ENCODE measurements around the gene ZIM2. TPM values are rescaled to one million over a fixed set of nuclear protein-coding genes. Genes with fewer than 3 reads are reported as not detected.

Gene ZIM2
- total RNA-seq, 1 experiment from 2014 or later: not detected

- ChIA-PET CTCF (no interaction called here), POLR2A (no interaction called here)
- H3K9me3 Mint-ChIP-seq (ENCODE audit: unreplicated experiment): peaks cover 35% of the 10 kb centered on the region
- DNase-seq (ENCODE audit: unreplicated experiment): no peak
- H3K27me3 Mint-ChIP-seq (ENCODE audit: insufficient read depth, unreplicated experiment): no peaks in the 10 kb centered on the region
- intact Hi-C loops (cut with micrococcal nuclease): no loop called here
- no peaks in the 10 kb centered on the region for H3K4me1 Mint-ChIP-seq (ENCODE audit: insufficient read depth, unreplicated experiment)
- no peak overlapping the region for H3K4me3 Mint-ChIP-seq (ENCODE audit: unreplicated experiment)
- H3K27ac Mint-ChIP-seq (ENCODE audit: low read depth, unreplicated experiment): no peak overlapping the region
- no TSS peak for BruUV-seq (replicated peaks)
- TF ChIP-seq, protein P1, sequence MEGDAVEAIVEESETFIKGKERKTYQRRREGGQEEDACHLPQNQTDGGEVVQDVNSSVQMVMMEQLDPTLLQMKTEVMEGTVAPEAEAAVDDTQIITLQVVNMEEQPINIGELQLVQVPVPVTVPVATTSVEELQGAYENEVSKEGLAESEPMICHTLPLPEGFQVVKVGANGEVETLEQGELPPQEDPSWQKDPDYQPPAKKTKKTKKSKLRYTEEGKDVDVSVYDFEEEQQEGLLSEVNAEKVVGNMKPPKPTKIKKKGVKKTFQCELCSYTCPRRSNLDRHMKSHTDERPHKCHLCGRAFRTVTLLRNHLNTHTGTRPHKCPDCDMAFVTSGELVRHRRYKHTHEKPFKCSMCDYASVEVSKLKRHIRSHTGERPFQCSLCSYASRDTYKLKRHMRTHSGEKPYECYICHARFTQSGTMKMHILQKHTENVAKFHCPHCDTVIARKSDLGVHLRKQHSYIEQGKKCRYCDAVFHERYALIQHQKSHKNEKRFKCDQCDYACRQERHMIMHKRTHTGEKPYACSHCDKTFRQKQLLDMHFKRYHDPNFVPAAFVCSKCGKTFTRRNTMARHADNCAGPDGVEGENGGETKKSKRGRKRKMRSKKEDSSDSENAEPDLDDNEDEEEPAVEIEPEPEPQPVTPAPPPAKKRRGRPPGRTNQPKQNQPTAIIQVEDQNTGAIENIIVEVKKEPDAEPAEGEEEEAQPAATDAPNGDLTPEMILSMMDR (IDR thresholded peaks at IDR 0.05; ENCODE audit: unreplicated experiment): no peak
- no peaks in the 10 kb centered on the region for H3K36me3 Mint-ChIP-seq (ENCODE audit: insufficient read depth, unreplicated experiment)
Measured at GRCh38 chr19:56848166-56848565, 7.6 kb upstream of the ZIM2 start.

DNA sequence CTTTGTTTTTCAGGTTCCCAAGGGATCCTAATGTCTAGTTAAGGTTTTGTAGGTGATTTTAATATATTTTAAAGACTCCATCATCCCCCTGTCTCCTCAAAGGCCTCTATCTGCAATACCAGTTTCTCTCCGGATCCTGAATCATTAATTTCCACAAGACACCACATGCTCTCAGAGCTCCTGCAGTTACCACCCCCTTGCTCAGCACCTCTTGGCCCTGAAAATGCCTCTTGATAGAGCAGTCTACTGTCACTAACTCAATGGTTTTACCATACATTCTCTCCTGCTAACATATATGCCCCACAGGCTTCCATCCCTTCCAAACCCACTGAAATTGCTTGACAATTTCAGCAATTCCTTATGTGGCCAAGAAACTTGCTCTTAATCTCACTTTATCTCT is 1.9 kb upstream of the ZIM2 start:
- DNase-seq (ENCODE audit: unreplicated experiment): no peak
- H3K27me3 Mint-ChIP-seq (ENCODE audit: insufficient read depth, unreplicated experiment): no peaks in the 10 kb centered on the region
- intact Hi-C loops (cut with micrococcal nuclease): no loop called here
- H3K4me1 Mint-ChIP-seq (ENCODE audit: insufficient read depth, unreplicated experiment): no peaks in the 10 kb centered on the region
- ChIA-PET POLR2A (no interaction called here), CTCF (no interaction called here)
- no TSS peak for BruUV-seq (replicated peaks)
- TF ChIP-seq, protein P1 (IDR thresholded peaks at IDR 0.05; ENCODE audit: unreplicated experiment): no peak
- H3K36me3 Mint-ChIP-seq (ENCODE audit: insufficient read depth, unreplicated experiment): no peaks in the 10 kb centered on the region
- H3K9me3 Mint-ChIP-seq (ENCODE audit: unreplicated experiment): peaks cover 20% of the 10 kb centered on the region
- H3K4me3 Mint-ChIP-seq (ENCODE audit: unreplicated experiment): no peak overlapping the region
- H3K27ac Mint-ChIP-seq (ENCODE audit: low read depth, unreplicated experiment): no peak overlapping the region

GRCh38 chr19:56841193-56841543 is 642 bp upstream of the ZIM2 start:
- TF ChIP-seq, protein P1 (IDR thresholded peaks at IDR 0.05; ENCODE audit: unreplicated experiment): no peak
- Mint-ChIP-seq H3K36me3 (ENCODE audit: insufficient read depth, unreplicated experiment) (no peaks in the 10 kb centered on the region), H3K27ac (ENCODE audit: low read depth, unreplicated experiment) (no peak overlapping the region), H3K9me3 (ENCODE audit: unreplicated experiment) (peaks cover 25% of the 10 kb centered on the region), H3K27me3 (ENCODE audit: insufficient read depth, unreplicated experiment) (no peaks in the 10 kb centered on the region), H3K4me1 (ENCODE audit: insufficient read depth, unreplicated experiment) (no peaks in the 10 kb centered on the region), H3K4me3 (ENCODE audit: unreplicated experiment) (no peak overlapping the region)
- POLR2A ChIA-PET: no interaction called here
- CTCF ChIA-PET: interaction anchor here (0.6 to 0.7 kb wide), 2 partner anchors 14 to 1062 kb away, joined by 3 read pairs; no protein-coding TSS in a partner anchor
- intact Hi-C loops (cut with micrococcal nuclease): no loop called here
- no TSS peak for BruUV-seq (replicated peaks)
- DNase-seq (ENCODE audit: unreplicated experiment): no peak

- ChIA-PET CTCF (no interaction called here), POLR2A (no interaction called here)
- no peak overlapping the region for H3K4me3 Mint-ChIP-seq (ENCODE audit: unreplicated experiment)
- intact Hi-C loops (cut with micrococcal nuclease): no loop called here
- BruUV-seq (replicated peaks): no TSS peak
- TF ChIP-seq, protein P1 (IDR thresholded peaks at IDR 0.05; ENCODE audit: unreplicated experiment): no peak
- H3K4me1 Mint-ChIP-seq (ENCODE audit: insufficient read depth, unreplicated experiment): no peaks in the 10 kb centered on the region
- H3K36me3 Mint-ChIP-seq (ENCODE audit: insufficient read depth, unreplicated experiment): no peaks in the 10 kb centered on the region
- no peak for DNase-seq (ENCODE audit: unreplicated experiment)
- H3K27me3 Mint-ChIP-seq (ENCODE audit: insufficient read depth, unreplicated experiment): no peaks in the 10 kb centered on the region
- H3K9me3 Mint-ChIP-seq (ENCODE audit: unreplicated experiment): peaks cover 30% of the 10 kb centered on the region
- H3K27ac Mint-ChIP-seq (ENCODE audit: low read depth, unreplicated experiment): no peak overlapping the region
Measured at GRCh38 chr19:56839652-56840450, 675 bp downstream of the ZIM2 start.
